Activated naive CD4-positive, alpha-beta T cell treated with anti-CD3 and anti-CD28 coated beads, Interleukin-2, amount 50 U/mL, for 72 hours (primary cell): ENCODE data around the gene SNCB. TPM values are rescaled to one million over a fixed set of nuclear protein-coding genes. Genes with fewer than 3 reads are reported as not detected.

Source experiments
- ATAC-seq, 2 donors: fragments of 150-1000 bp; cut with Tn5 transposase; 2 replicates each; pipeline ENCODE4 v1.10.0; 2021; ENCODE audit warnings: mild to moderate bottlenecking in 2 of 2, moderate library complexity in 2 of 2
- DNase-seq, 2 donors: peaks; one replicate each; pipeline ENCODE4 v3.0.0; 2021 to 2022; ENCODE audit warnings: low spot score in 2 of 2
- H3K27ac Mint-ChIP-seq, 2 donors: one replicate each; pipeline ENCODE4 v1.8.0; 2022; ENCODE audit warnings: mild to moderate bottlenecking in 2 of 2, mixed read lengths in 2 of 2
- H3K36me3 Mint-ChIP-seq, 2 donors: one replicate each; pipeline ENCODE4 v1.8.0; 2022; ENCODE audit warnings: mixed read lengths in 2 of 2
- H3K9me3 Mint-ChIP-seq, 2 donors: one replicate each; pipeline ENCODE4 v1.8.0; 2022; ENCODE audit warnings: mixed read lengths in 2 of 2
- total RNA-seq, 2 donors: library from RNA; stranded (reverse); gene quantifications; one replicate each; pipeline ENCODE4 v1.2.3, GENCODE V29; 2022

The SNCB gene
- total RNA-seq, 2 donors from 2014 or later = 1.2 TPM; not detected in 1

DNA sequence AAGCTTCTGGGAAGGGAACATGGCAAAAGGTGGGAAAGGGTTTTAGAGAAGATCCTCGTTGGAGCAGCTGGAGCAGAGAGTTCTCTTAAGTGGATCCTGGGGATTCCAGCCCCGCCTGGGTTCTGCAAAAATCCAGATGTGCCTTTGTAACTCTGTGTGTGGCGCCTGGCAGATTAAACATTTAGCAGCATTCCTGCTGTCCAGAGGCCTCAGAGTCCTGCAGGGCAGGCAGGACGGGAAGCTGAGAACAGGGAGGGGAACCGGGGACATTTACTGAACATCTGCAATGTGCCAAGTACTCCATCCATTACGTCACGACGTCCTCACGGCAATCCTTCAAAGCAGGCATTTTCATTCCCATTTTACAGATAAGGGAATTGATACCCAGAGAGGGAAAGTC, 6.1 kb upstream of the SNCB start:
- no peak for ATAC-seq
- no peak overlapping the region for H3K27ac Mint-ChIP-seq

DNA sequence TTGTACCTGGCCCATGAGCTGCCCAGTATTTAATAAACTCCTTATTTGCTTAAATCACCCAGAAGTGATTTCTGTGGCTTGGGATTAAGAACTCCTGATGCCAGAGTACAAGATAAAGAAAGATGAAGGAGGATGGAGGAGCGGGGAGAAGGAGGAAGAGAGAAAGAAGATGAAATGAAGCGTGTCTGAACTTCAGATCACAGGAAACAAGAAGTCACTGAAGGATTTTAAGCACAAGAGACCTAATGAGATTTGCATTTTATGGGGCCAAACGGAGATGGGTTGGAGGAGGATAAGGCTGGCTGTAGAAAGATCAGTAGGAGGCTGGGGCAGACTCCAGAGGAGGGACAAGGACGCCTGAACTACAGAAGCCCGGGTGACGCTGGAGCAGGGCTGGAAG, 3.3 kb upstream of the SNCB start:
- Mint-ChIP-seq H3K36me3 (no peaks in the 10 kb centered on the region), H3K27ac (no peak overlapping the region)
- no peak for DNase-seq

More for the DNA sequence above, 6.1 kb upstream of the SNCB start:
- no peak for DNase-seq
- no peaks in the 10 kb centered on the region for H3K9me3 Mint-ChIP-seq
- H3K36me3 Mint-ChIP-seq = no peaks in the 10 kb centered on the region

DNA sequence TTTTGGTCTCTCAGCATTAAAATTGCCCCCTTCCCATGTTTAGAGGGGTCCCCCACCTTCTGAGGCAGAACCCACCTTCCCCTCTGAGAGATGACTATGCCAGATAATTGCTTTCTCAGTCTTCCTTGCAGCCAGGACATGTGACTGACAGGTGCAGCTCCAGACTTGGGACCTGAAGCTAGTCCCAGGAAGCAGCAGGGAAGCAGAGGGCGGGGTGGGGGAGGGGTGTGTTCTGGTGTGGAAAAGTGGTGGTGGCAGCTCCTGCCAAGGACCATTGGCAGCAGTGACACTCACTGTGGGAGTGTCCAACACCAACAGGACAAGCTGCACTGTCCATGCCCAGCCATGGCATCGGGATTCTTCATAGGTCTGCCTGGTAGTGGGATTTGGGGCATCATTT, 2.4 kb upstream of the SNCB start:
- no peaks in the 10 kb centered on the region for H3K9me3 Mint-ChIP-seq
- no peaks in the 10 kb centered on the region for H3K36me3 Mint-ChIP-seq
- ATAC-seq (no peak), DNase-seq (no peak)
- no peak overlapping the region for H3K27ac Mint-ChIP-seq

More for the DNA sequence above, 3.3 kb upstream of the SNCB start:
- no peak for ATAC-seq
- H3K9me3 Mint-ChIP-seq = no peaks in the 10 kb centered on the region

DNA sequence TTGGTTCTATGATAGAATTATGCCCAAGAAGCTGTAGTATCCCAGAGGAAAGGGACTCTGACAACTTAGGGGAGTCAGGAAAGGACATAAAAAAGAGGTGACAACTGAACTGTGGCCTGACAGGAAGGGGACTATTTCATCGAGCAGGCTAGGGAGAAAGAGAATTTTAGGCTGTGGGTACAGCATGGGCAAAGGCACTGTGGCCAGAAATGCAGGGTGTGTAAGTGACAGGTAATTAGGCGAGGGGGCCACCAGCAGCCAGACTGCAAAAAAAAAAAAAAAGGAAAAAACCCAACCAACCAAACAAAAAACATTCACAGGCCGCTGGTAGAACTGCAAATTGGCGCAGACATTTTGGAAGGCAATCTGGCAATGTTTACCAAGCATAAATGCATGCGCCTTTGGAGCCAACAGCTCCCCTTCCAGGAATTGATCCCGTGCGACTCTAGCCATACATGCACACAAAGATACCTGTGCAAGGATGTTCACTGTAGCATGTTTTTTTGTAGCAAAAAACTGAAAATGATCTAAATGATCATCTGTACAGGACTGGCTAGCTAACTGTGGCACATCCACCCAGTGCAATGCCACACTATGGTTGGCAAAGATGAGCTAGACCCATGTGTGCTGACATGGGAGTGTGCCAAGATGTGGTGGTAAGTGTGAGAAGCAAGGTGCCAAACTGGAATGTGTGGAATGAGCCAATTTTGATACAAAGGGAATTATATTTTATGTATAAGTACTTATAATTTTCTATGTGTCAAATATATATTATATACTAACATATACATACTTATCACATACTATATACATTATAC, 1.3 kb upstream of the SNCB start:
- Mint-ChIP-seq H3K27ac (no peak overlapping the region), H3K36me3 (no peaks in the 10 kb centered on the region), H3K9me3 (no peaks in the 10 kb centered on the region)
- no peak for ATAC-seq
- no peak for DNase-seq

DNA sequence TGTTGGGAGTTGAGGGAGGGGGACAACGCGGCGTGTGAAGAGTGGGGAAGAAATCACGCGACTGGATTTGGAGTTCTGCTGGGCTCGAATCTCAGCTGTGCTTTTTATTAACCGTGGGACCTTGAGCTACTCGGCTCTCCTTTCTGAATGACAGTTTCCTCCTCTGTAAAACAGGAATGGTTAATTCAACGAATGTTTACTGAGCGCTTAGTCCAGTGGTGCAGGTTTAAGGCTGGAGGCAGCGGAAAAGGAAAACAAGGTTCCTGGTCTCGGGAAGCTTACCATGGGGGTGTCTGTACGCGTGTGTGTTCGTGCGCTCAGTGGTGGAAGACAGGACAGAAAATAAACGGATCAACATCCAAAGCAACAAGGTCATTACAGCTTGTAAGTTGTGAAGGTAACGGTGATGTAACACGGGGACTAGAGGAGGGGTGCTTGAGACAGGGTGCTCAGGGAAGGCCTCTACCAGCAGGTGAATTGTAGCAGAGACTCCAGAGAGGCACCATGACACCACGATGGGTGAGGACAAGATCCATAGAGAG, 418 bp upstream of the SNCB start:
- DNase-seq = no peak
- no peaks in the 10 kb centered on the region for H3K36me3 Mint-ChIP-seq
- no peak for ATAC-seq
- H3K9me3 Mint-ChIP-seq = no peaks in the 10 kb centered on the region
- no peak overlapping the region for H3K27ac Mint-ChIP-seq

DNA sequence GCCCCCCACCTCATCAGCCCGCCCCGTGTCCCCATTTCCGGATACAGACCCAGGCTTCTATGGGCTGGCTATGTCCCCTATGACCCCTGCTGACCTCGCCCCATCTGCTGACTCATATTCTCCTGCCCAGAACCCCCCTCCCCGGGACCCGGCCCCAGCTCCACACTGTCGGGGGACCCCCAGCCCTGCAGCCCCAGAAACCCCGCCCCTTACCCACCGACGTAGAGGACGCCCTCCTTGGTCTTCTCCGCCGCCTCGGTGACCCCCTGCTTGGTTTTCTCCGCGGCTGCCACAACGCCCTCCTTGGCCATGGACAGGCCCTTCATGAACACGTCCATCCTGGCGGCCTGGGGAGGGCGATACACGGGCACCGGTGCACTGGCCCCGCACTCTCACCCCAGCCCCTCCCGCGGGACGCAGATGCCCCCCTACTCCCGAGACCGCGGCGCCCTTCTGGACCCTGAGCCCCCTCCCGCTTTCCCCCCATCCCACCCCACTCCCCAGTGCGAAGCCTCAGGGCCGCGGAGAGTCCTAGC, 949 bp downstream of the SNCB start:
- DNase-seq (no peak), ATAC-seq (no peak)
- H3K9me3 Mint-ChIP-seq = no peaks in the 10 kb centered on the region
- H3K27ac Mint-ChIP-seq = no peak overlapping the region
- H3K36me3 Mint-ChIP-seq = no peaks in the 10 kb centered on the region

DNA sequence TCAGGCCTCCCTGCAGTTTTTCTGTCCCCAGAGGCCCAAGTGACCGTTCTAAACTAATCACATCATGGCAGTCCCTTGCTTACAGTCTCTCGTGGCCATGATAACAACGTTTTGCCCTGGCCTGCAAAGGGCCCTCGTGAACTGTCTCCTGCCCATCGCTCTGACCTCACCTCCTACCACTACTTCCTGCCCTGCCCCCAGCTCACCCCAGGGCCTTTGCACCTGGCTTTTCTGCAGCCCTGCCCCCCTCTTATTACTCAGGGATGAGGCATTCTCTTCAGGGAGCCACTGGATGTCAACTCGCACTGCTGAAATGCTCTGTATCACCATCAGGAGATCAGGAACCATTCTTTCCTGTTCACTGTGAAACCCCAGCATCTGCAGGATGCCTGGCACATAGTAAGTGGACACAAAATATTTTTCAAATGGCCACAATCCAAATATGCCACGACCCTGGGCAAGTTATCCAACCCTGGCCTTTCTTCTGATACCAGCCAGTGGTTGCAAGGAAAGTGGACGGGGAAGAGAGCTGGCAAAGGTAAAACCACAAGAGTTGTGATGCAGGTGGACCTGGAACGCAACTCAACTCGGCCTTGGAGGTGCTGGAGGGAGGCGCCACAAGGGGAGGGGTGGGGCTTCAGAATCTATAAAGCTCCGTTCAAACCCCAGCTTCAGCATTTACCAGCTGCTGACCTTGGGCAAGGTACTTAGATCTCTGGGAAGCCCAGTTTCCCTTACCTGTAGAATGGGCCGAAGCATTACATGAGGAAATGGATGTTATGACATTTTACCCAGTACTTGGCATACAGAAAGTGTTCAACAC, 1.7 kb downstream of the SNCB start:
- no peak for DNase-seq
- no peak overlapping the region for H3K27ac Mint-ChIP-seq
- no peaks in the 10 kb centered on the region for H3K36me3 Mint-ChIP-seq
- H3K9me3 Mint-ChIP-seq = no peaks in the 10 kb centered on the region
- no peak for ATAC-seq

DNA sequence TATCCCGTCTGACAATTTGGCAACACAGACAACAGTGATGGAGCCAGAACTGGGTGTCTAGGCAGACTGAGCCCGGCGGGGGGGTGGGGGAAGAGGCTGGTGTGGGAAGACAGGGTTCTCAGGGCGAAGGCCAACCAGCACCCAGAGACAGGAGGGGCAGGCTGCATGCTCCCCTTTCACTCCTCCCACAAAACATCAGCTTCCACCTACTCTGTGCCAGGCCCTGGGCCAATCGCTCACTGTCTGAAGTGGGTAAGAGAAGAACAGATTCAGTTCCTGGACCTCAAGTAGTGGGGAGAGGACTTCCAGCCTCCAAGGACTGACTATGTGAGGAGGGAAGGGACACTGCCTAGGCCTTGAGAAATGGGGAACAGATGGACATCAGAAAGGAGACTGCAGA, 2.8 kb downstream of the SNCB start:
- ATAC-seq = no peak
- no peak overlapping the region for H3K27ac Mint-ChIP-seq
- H3K9me3 Mint-ChIP-seq = no peaks in the 10 kb centered on the region
- H3K36me3 Mint-ChIP-seq = no peaks in the 10 kb centered on the region
- DNase-seq = no peak

DNA sequence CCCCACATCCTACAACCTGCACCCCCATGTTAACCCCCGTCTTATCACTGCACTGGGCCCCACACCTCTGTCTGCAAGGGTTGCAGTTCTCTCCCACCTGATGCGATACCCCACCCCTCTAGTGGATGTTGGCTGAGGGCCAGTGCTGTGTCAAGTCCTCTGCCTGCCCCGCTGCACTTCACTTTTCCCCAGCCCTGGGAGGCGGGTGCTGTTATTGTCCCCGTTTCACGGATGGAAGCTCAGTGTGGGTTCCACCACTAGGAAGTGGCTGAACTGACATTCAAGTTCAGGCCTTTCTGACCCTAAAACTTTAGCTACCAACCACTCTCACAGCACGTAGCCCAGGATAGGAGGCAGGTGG, 3.5 kb downstream of the SNCB start:
- H3K36me3 Mint-ChIP-seq = no peaks in the 10 kb centered on the region
- H3K9me3 Mint-ChIP-seq = no peaks in the 10 kb centered on the region
- peak overlapping the region in 1 of 2 donors; percentile 80 for H3K27ac Mint-ChIP-seq
- ATAC-seq = no peak
- no peak for DNase-seq

DNA sequence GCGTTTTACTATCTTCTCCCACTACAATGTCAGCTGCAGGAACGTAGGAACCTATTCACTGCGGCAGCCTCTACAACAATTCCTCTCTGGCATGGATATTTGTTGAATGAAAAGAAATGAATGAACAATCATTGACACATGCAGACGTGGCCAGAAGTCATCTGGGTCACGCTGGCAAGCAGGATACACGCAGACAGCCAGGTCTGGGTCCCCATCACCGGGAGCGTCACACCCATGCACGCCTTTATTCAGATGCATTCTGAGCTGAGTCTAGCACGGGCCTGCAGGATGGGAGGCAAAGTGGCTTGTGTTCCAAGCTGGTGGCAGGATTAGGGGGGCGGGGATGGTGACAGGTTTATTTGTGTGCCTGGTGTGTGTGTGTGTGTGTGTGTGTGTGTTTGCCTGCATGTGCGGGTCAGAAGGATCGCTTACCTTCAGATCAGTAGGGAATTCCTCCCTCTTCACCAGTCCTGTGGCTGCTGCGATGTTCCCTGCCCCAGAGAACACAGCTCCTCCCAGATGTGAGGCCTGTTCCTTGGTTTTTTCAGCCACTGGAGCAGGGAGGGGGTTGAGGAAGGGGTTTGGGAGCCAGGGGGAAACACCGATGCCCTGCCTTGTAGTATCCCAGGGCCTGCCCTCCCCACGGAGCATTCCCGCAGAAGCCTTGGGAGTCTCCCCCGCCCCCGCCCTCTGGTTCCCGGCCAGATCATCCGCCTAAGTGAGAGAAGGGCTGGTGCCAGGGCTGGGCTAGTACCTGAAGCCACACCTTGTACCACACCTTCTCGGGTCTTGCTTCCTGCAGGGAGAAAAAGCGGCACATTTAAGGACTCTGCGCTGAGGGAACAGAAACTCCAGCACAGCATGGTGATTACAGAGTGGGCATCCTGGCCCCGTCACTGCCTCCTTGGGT, 4.1 kb downstream of the SNCB start:
- DNase-seq = no peak
- Mint-ChIP-seq H3K36me3 (no peaks in the 10 kb centered on the region), H3K9me3 (no peaks in the 10 kb centered on the region), H3K27ac (no peak overlapping the region)
- no peak for ATAC-seq

DNA sequence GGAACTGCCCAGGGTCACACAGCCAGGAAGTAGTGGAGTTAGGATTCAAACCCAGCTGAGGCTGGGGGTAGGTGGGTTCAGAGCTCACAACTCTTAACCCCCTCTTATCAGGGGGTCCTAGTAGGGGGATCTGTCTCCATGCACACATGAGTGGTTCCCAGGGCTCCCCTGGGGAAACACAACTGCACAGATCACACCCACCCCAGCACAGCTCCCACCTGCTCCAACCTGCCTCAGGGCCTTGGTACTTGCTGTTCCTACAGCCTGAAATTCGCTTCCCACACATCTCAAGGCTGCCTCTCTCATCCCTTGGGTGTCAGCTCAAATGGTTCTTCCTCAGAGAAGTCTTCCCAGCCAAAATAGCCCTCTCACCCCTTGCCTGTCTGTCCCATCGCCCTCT, 4.8 kb downstream of the SNCB start:
- H3K36me3 Mint-ChIP-seq = no peaks in the 10 kb centered on the region
- DNase-seq = no peak
- no peaks in the 10 kb centered on the region for H3K9me3 Mint-ChIP-seq
- no peak overlapping the region for H3K27ac Mint-ChIP-seq
- ATAC-seq = no peak

DNA sequence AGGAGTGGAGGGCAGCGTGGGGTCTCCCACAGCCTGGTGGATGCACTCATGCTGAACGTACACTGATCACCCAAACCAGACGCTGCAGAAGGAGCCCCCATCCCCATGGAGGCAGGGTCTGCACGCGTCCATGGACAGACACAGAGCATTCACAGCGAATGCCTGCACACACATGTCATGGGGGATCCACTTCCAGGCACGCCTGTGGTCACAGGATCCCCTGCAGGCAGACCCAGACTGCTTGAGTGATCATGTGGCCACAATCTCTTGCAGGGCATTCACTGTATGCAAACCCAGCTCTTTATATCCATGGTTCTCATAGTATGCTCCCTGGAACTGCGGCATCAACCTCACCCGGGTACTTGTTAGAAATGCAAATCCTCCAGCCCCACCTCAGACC, 5.4 kb downstream of the SNCB start:
- Mint-ChIP-seq H3K27ac (no peak overlapping the region), H3K9me3 (no peaks in the 10 kb centered on the region), H3K36me3 (no peaks in the 10 kb centered on the region)
- ATAC-seq (no peak), DNase-seq (no peak)

DNA sequence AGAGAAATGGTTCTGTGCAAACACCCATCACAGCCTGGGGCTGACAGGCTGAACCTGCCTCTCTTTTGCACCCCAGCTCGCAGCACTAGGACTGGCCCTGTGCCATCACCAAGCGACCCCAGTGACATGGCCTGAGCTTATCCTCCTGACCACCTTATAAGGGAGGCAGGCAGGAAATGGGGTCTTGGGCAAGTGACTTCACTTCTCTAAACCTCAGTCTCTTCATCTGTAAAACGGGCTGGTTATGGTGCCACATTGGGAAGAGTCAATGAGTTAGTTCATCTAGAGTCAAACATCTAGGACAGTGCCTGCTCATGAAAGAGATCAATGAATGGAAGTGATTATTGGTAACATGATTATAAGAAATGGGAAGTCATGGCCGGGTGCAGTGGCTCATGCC, 6.2 kb downstream of the SNCB start:
- ATAC-seq (no peak), DNase-seq (no peak)
- Mint-ChIP-seq H3K27ac (no peak overlapping the region), H3K36me3 (no peaks in the 10 kb centered on the region), H3K9me3 (no peaks in the 10 kb centered on the region)

DNA sequence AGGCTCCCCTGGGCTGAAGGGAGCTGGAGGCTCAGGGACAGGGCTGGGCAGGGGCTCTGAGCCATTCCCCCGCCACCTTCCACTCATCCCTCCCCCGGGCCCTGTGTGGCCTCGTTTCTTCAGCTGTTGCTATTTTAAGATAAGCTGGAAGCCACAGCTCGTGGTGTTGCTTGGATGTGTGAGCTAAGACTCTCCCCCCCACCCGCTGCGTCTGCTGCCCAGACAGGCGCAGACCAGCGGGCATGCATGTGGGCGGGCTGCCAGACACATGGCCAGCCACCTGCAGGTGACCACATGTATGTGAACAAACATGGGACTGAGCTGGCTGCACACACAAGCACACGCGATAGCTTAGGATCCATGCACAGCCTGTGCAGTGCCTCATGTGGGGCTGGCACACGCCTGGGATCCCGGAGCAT, 8.7 kb downstream of the SNCB start:
- Mint-ChIP-seq H3K27ac (no peak overlapping the region), H3K9me3 (no peaks in the 10 kb centered on the region), H3K36me3 (peaks cover 0 to 4% of the 10 kb centered on the region in 2 donors)
- DNase-seq (no peak), ATAC-seq (no peak)

DNA sequence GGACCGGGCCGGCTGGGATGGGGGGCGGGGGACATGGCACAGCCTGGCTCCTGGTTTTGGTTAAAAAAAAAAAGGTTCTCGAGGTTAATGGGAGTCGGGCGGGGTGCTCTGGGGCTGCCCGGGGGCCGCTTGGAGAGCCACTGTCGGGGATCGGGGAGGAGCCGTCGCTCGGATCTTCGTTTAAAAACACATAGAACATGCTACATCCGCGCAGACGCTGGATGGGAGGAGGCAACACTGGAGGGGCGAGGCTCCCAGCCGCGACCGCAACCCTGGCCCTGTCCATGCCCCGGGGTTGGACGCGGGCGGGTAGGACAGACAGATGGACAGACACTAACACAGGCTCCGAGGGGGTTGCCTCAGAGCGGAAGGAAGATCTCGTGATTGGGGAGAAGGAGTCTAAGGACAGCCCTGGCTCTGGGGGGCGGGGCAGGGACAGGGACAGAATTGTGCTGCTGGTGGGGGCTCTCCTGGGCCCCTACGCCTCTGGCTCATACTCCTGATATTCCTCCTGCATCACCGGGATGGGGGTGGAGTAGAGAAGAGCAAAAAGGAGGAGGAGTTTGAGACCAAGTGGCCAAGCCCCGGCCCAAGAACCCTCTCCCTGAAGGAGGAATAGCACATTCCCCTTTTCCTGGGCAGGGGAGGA, 9.9 kb downstream of the SNCB start:
- no peak for DNase-seq
- ATAC-seq = no peak
- no peaks in the 10 kb centered on the region for H3K9me3 Mint-ChIP-seq
- no peak overlapping the region for H3K27ac Mint-ChIP-seq
- H3K36me3 Mint-ChIP-seq = peaks cover 0 to 4% of the 10 kb centered on the region in 2 donors
